ENCODE measurements around the gene ZMYND15. TPM values are rescaled to one million over a fixed set of nuclear protein-coding genes. Genes with fewer than 3 reads are reported as not detected.

Gene ZMYND15
- total RNA-seq, 4 donors from 2014 or later, result 0.31 to 1.2 (median 0.67) TPM; not detected in 1

DNA sequence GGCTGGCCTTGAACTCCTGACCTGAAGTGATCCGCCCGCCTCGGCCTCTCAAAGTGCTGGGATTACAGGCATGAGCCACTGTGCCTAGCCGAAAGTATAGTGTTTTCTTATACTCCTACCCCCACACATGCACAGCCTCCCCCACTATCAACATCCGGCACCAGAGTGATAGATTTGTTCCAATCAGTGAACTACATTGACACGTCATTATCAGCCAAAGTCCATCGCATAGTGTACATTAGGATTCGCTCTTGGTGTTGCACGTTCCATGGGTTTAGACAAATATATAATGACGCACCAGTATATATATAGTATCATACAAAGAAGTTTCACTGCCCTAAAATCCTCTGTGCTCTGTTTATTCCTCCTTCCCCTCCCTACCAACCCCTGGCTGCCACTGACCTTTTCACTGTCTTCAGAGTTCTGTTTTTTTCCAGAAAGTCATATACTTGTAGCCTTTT lies 20.2 kb downstream of the ZMYND15 start:
- no peaks in the 10 kb centered on the region for H3K9me3 ChIP-seq
- no peaks in the 10 kb centered on the region for H3K4me1 ChIP-seq
- WGBS, 2 donors (ENCODE audit: low coverage in 1 of 2), result 60 to 87% methylated on average over 5 to 7 of the region's 10 CpGs
- no peak overlapping the region for H3K27ac ChIP-seq
- H3K4me3 ChIP-seq, result no peak overlapping the region
- H3K36me3 ChIP-seq, result no peaks in the 10 kb centered on the region
- H3K27me3 ChIP-seq, result peaks cover 74% of the 10 kb centered on the region
- TF ChIP-seq, protein P1, sequence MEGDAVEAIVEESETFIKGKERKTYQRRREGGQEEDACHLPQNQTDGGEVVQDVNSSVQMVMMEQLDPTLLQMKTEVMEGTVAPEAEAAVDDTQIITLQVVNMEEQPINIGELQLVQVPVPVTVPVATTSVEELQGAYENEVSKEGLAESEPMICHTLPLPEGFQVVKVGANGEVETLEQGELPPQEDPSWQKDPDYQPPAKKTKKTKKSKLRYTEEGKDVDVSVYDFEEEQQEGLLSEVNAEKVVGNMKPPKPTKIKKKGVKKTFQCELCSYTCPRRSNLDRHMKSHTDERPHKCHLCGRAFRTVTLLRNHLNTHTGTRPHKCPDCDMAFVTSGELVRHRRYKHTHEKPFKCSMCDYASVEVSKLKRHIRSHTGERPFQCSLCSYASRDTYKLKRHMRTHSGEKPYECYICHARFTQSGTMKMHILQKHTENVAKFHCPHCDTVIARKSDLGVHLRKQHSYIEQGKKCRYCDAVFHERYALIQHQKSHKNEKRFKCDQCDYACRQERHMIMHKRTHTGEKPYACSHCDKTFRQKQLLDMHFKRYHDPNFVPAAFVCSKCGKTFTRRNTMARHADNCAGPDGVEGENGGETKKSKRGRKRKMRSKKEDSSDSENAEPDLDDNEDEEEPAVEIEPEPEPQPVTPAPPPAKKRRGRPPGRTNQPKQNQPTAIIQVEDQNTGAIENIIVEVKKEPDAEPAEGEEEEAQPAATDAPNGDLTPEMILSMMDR (IDR thresholded peaks at IDR 0.05), result no peak
- no peak for TF ChIP-seq POLR2AphosphoS5 (IDR thresholded peaks at IDR 0.05)
- no peak for TF ChIP-seq EP300 (IDR thresholded peaks at IDR 0.05)
- TF ChIP-seq POLR2A (IDR thresholded peaks at IDR 0.05), result no peak
- ATAC-seq, result peak; percentile 43

DNA sequence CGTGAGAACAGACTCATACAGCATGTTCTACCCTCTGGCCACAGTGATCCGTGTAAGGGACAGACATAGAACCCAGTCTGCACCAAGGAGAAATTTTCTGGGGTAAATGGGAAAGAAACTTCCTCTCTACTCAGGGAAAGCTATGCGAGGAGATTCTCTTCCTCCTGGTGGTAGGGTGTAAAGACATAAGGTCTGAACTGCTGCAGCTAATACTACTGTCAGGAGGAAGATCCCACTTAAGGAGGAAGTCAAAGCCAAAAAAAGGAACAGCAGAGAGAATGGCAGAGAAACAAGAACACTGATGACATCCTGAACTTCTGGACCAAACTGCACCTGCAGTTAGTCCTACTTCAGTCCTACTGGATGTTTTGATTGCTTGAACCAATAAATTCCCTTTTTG lies 25.0 kb downstream of the ZMYND15 start:
- 47 to 58% methylated on average over 2 of the region's 3 CpGs for WGBS, 2 donors (ENCODE audit: low coverage in 1 of 2)
- Histone ChIP-seq H3K27me3 (peaks cover 39% of the 10 kb centered on the region), H3K27ac (peak overlapping the region in 1 of 4 donors; percentile 33), H3K36me3 (no peaks in the 10 kb centered on the region), H3K4me3 (no peak overlapping the region), H3K4me1 (no peaks in the 10 kb centered on the region), H3K9me3 (no peaks in the 10 kb centered on the region)
- peak; percentile 60 for ATAC-seq
- TF ChIP-seq EP300 (IDR thresholded peaks at IDR 0.05) (no peak), POLR2A (IDR thresholded peaks at IDR 0.05) (no peak), POLR2AphosphoS5 (IDR thresholded peaks at IDR 0.05) (no peak)
- TF ChIP-seq, protein P1 (IDR thresholded peaks at IDR 0.05), result no peak

DNA sequence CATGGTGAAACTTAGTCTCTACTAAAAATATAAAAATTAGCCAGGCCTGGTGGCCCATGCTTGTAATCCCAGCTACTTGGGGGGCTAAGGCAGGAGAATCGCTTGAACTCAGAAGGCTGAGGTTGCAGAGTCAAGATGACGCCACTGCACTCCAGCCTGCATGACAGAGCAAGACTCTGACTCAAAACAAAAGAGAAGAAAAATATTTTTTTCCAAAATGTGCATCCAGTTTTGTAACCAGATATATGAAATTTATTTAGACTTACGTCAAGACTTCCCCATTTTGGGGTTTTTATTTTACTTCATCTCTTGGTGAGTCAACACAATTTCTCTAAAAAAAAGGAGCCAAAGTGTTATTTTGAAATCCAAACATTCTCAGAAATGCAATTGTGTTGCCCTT lies 26.6 kb downstream of the ZMYND15 start:
- no peak for TF ChIP-seq EP300 (IDR thresholded peaks at IDR 0.05)
- TF ChIP-seq POLR2A (IDR thresholded peaks at IDR 0.05), result no peak
- Histone ChIP-seq H3K27ac (peak overlapping the region in 2 of 4 donors; percentile 17 to 31), H3K4me1 (no peaks in the 10 kb centered on the region), H3K36me3 (no peaks in the 10 kb centered on the region), H3K9me3 (no peaks in the 10 kb centered on the region), H3K27me3 (peaks cover 35% of the 10 kb centered on the region), H3K4me3 (no peak overlapping the region)
- ATAC-seq, result peak; percentile 39
- 36 to 92% methylated on average over 1 to 2 of the region's 3 CpGs for WGBS, 2 donors (ENCODE audit: low coverage in 1 of 2)

DNA sequence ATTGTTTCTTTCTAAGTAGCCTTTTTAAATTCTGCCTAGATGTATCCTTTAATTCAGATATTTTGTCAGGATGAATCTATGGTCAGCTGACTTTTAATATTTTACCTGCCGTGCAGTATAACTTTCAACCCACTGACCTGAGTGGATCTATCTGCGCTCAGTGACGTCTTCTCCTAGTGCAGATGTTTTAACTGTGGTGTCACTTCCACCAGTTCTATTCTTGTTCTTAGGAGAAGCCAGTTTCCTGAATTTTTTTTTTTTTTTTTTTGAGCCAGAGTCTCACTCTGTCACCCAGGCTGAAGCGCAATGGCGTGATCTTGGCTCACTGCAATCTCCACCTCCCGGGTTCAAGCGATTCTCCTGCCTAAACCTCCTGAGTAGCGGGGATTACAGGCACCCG lies 27.1 kb downstream of the ZMYND15 start:
- no peaks in the 10 kb centered on the region for H3K36me3 ChIP-seq
- TF ChIP-seq POLR2A (IDR thresholded peaks at IDR 0.05), result no peak
- TF ChIP-seq POLR2AphosphoS5 (IDR thresholded peaks at IDR 0.05), result no peak
- TF ChIP-seq, protein P1 (IDR thresholded peaks at IDR 0.05), result no peak
- TF ChIP-seq EP300 (IDR thresholded peaks at IDR 0.05), result no peak
- 82 to 96% methylated on average over 3 to 7 of the region's 9 CpGs for WGBS, 2 donors (ENCODE audit: low coverage in 1 of 2)
- no peak overlapping the region for H3K27ac ChIP-seq
- no peak for ATAC-seq
- H3K4me3 ChIP-seq, result no peak overlapping the region
- H3K4me1 ChIP-seq, result no peaks in the 10 kb centered on the region
- H3K27me3 ChIP-seq, result peaks cover 35% of the 10 kb centered on the region
- no peaks in the 10 kb centered on the region for H3K9me3 ChIP-seq

DNA sequence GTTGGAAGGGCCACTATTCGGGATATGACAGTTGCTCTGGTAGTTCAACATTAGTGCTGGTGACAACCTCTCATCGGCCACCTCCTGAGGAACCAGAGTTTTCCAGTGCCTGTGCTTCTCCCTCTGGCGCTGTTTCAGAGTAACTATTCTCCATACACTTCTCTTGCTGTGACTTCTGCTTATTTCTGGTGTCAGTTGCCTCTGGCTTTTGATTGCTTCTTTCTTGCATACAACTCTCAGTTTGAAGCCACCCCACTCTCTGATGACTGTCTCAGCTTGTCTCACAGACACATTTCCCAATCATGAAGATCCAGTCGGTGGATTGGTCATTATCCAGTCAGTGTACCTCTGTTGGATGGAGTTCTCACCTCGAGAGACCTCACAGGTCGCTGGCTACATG lies 28.7 kb downstream of the ZMYND15 start:
- WGBS, 2 donors (ENCODE audit: low coverage in 1 of 2), result 68% methylated on average over 5 of the region's 6 CpGs; no CpG with 5 or more reads in 1 of the 2 donors
- TF ChIP-seq EP300 (IDR thresholded peaks at IDR 0.05), result no peak
- TF ChIP-seq, protein P1 (IDR thresholded peaks at IDR 0.05), result no peak
- no peak for TF ChIP-seq POLR2A (IDR thresholded peaks at IDR 0.05)
- no peak for TF ChIP-seq POLR2AphosphoS5 (IDR thresholded peaks at IDR 0.05)

More for the DNA sequence above, 28.7 kb downstream of the ZMYND15 start:
- H3K4me3 ChIP-seq, result no peak overlapping the region
- no peaks in the 10 kb centered on the region for H3K36me3 ChIP-seq
- peaks cover 37% of the 10 kb centered on the region for H3K27me3 ChIP-seq
- H3K27ac ChIP-seq, result no peak overlapping the region
- H3K4me1 ChIP-seq, result no peaks in the 10 kb centered on the region
- ATAC-seq, result no peak
- H3K9me3 ChIP-seq, result no peaks in the 10 kb centered on the region
